ENCODE results near the gene ANO5.
"Not testable (repeated sequence)": the region's sequence is repeated elsewhere in the genome, so short reads cannot be mapped to it uniquely, and the experiment has no call there.

The ANO5 gene

DNA sequence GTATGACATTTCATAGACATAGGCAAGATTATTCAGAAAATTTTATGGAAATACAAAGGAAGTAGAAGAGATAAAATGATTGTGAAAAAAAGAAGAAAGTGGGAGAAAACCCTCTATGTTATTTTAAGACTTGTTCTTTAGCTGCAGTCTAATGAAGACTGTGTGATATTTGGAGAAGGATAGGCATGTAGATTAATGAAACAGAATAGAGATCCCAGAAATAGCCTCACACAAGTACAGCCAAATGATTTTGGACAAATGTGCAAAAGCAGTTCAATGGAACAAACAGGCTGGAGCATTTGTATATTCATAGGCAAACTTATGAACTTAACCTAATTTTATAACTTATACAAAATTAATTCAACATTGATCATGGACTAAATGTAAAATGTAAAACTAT is 14.3 kb downstream of the ANO5 start:
- no peak for DNase-seq

DNA sequence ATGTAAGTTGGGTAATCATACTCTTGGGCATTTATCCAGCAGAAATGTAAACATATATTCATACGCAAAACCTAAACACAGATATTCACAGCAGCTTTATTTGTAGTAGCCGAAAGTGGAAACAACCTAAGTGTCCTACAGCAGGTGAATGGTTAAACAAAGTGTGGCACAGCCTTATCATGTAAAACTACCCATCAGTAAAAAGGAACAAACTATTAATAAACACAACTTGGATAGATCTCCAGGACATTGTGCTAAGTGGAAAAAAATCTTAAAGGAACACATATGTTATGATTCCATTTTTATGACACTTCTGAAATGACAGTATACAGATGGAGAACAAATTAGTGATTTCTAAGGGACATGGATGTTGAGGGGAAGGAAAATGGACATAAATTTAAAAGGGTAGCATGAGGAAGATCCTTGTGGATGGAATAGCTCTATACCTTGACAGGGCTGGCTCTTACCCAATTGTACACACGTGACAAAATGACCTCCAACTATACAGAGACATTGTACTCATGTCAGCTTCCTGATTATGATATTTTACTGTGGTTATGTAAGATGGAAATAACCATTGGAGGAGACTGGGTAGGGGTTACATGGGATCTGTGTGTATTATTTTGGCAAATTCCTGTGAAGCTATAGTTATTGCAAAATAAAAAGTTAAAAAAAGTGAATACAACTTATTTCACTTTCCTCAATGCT is 15.4 kb downstream of the ANO5 start:
- DNase-seq = no peak

DNA sequence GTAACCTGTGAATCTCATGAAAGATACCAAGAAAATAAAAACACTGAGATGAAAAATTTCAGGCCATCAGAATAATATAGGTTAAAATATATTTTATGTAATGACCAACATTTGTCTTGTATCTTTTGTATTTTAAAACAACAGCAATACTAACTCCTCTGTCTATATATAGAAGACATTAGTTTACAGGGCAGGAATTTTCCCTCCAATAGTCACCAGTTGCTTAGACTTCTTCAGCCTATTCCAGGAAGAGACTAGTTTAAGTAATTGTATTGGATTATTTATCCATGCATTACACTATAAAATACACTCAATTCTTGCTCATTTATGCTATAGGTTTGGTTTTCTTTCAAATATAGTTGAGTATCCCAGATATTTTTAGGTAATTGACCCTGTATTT is 24.1 kb downstream of the ANO5 start:
- DNase-seq = no peak

DNA sequence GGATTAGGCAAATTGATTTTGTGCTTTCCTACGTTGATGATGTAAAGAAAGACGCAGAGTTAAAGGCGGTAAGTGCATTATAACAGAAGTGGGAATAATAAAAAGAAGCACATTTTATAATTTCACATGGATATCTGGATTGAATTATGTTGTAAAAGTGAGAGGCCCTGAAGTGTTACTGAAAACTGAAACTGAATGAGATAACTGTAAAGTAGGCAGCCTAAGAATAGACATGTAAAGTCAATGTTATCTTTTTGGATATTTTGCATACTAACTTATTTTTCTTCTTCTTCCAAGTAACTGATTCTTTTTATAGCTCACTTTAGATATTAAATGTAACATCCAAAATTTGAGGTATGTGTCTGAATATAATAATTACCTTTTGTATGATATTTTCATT is 28.3 kb downstream of the ANO5 start:
- DNase-seq = no peak

GRCh38 chr11:22225190-22225589 is 32.3 kb downstream of the ANO5 start:
- DNase-seq = no peak

GRCh38 chr11:22234743-22235142 is 41.9 kb downstream of the ANO5 start:
- no peak for DNase-seq

GRCh38 chr11:22244986-22245592 is 52.2 kb downstream of the ANO5 start:
- no peak for DNase-seq

- no peak for DNase-seq
Observed at GRCh38 chr11:22246992-22247391, 54.1 kb downstream of the ANO5 start.

- no peak for DNase-seq
Observed at GRCh38 chr11:22249871-22250270, 57.0 kb downstream of the ANO5 start.

- no peak for DNase-seq
Observed at GRCh38 chr11:22256876-22257275, 64.0 kb downstream of the ANO5 start.

GRCh38 chr11:22263613-22264012 is 70.7 kb downstream of the ANO5 start:
- DNase-seq = no peak

- DNase-seq = not testable (repeated sequence)
Observed at GRCh38 chr11:22268983-22269624, 76.2 kb downstream of the ANO5 start.

- DNase-seq = no peak
Observed at GRCh38 chr11:22273781-22274180, 80.9 kb downstream of the ANO5 start.

DNA sequence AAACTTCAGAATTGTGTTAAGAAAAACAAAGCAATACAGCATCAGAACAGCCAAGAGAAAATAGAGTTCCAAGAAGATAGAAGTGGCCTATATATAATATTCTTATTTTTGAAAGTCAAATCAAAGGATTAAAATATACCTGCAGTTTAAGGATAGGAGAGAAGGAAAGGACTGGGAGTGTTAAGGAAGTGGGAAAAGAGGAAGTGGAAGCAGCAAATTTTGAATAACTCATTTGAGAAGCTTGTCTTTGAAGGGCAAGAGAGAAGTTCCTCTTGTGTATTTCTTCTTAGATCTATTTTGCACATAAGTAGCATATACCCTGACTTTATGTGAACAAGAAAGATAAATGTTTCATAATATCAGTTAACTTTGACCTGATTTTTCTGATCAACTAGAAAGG is 82.7 kb downstream of the ANO5 start:
- no peak for DNase-seq

DNA sequence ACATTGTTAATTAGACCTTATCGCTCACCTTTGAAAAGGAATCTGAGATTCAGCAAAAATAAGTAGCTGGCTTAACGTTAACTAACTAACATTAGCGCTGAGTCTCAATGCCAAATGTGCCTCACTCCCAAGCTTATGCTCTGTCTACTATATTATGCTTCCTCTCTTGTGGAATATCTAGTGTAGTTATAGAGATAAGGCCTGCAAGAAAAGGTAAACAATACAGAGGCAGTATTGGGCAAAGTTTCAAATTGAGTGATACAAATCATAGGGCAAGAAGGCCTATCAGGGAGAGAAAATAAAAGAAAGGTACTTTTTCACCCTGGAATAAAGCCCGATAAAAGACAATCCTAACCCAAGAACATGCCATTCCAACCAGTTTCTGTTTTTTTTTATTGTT is 83.7 kb downstream of the ANO5 start:
- no peak for DNase-seq

DNA sequence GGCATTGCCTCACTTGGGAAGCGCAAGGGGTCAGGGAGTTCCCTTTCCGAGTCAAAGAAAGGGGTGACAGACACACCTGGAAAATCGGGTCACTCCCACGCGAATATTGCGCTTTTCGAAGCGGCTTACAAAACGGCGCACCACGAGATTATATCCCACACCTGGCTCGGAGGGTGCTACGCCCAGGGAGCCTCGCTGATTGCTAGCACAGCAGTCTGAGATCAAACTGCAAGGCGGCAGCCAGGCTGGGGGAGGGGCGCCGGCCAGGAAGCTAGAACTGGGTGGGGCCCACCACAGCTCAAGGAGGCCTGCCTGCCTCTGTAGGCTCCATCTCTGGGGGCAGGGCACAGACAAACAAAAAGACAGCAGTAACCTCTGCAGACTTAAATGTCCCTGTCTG is 92.1 kb downstream of the ANO5 start:
- DNase-seq = not testable (repeated sequence)

- DNase-seq = no peak
Observed at GRCh38 chr11:22302368-22302767, 109.5 kb downstream of the ANO5 start.

GRCh38 chr11:22304337-22304961 is 111.6 kb downstream of the ANO5 start:
- peak; percentile 11 for DNase-seq

DNA sequence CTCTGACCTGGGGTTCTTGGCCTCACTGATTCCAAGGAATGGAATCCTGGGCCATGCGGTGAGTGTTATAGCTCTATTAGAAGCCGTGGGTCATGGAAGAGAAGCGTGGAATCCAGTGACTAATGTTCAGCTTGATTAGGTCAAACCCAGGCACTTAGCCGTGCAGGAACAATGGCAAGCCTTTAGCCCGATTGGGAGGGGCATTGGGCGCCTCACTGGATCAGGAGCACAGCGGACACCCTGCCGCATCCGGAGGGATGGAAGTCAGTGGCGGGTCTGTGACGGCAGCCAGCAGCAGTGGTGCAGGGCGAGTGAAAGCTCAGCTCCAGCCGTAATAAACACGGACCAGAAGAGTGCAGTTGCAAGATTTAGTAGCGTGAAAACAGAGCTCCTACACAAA is 124.8 kb downstream of the ANO5 start:
- DNase-seq = peak; percentile 47

GRCh38 chr11:22331771-22332170 is 138.9 kb downstream of the ANO5 start:
- no peak for DNase-seq
